Measurements from ENCODE around the gene MS4A12. TPM values are rescaled to one million over a fixed set of nuclear protein-coding genes. Genes with fewer than 3 reads are reported as not detected.

The MS4A12 gene, protein sequence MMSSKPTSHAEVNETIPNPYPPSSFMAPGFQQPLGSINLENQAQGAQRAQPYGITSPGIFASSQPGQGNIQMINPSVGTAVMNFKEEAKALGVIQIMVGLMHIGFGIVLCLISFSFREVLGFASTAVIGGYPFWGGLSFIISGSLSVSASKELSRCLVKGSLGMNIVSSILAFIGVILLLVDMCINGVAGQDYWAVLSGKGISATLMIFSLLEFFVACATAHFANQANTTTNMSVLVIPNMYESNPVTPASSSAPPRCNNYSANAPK
- not detected for total RNA-seq

DNA sequence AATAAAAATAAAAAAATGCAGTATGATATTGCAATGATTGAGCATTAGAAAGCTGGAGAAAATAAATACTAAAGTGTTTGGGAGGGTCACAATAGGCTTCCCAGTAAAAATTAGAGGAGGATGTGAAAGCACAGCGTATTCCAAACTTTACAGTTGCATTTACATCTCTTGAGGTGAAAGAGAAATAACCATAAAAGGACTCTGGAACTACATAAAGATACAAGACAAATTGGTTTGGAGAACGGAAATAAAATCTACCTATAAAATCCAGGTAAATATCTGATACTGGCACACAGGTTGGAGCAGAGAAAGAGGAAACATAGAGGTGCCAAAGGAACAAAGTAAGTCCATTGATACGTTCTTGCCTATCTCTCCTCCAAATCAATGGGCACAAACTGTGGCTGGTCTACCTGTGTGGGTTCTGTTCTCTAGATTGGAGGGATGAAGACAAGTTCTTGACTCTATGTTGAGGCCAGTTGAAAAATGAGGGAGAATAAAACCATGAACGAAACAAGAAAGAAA lies at the start of gene MS4A12:
TSS of gene MS4A12 (plus strand) at position 291 of the 522 bp plus-strand sequence. CDS start 4,541 bp downstream, outside the sequence.

DNA sequence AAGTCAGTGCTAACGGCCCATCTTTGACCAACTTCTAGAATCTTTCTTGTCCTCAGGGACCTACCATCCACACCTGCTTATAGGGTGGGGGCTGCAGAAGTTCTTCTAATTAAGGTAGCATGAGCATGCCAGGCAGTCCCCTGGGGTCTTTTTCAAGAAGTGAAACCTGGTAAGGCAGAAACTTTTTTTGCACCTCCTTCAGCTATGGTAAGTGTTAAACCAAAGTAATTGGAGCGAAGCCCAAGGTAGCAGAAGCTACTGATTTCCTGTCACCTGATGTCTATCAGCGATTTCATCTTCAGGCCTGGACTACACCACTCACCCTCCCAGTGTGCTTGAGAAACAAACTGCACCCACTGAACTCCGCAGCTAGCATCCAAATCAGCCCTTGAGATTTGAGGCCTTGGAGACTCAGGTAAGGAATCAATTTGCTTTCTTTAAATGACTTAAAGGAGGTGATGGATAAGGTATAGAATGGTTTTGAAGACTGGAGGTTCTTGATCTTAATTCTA lies 37.0 kb upstream of the MS4A12 start, which contains the start of gene MS4A1:
TSS of gene MS4A1 (plus strand) at position 317 of the 512 bp plus-strand sequence. CDS start 6,528 bp downstream, outside the sequence.

DNA sequence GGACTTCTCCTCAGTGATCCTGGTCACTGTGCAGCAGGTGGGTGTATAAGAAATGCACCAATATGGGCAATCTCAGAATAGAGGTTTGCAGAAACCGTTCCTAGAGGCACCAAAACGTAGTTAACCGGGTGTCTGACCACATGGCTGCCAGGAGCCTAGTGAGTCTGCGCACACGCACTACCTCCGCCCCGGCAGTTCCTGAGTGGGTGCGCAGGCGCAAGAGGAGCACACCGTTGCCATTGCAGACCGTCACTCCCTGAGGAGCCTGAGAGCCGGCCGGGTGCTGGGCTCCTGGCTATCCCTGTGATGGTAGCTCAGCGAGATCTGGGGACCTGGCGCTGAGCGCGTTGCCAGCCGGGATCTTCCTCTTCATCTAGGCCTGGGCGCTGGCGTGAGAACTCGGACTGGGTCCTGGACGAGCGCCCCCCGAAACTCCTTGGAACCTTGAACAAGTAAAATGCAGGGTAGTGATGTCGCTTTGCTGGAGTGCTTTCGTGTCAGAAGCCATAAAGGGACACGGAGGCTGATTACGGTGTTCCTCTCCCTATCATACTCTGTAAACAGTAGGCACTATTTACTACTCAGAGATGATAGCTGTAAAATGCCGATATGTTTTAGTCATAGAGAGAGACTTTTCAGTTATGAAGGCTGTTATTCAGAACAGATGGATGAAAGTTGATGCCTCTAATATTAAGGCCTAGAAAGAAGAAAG lies 22.7 kb downstream of the MS4A12 start, which contains the start of gene MS4A13:
TSS of gene MS4A13 (plus strand) at position 249 of the 712 bp plus-strand sequence. CDS start 2,692 bp downstream, outside the sequence.

Other genes starting within 250 kb of the MS4A12 start
- gene MS4A4E, start 249.6 kb upstream of the MS4A12 start, total RNA-seq: not detected
- gene MS4A4A, start 212.1 kb upstream of the MS4A12 start, total RNA-seq: 2.1 TPM
- not detected for gene MS4A6E, start 165.5 kb upstream of the MS4A12 start, total RNA-seq
- gene MS4A7, start 114.2 kb upstream of the MS4A12 start, total RNA-seq: 2.1 TPM
- gene MS4A14, start 96.3 kb upstream of the MS4A12 start, total RNA-seq: not detected
- not detected for gene MS4A5, start 63.2 kb upstream of the MS4A12 start, total RNA-seq
- 0.23 TPM for gene MS4A1, start 36.9 kb upstream of the MS4A12 start, total RNA-seq
- not detected for gene MS4A13, start 22.6 kb downstream of the MS4A12 start, total RNA-seq
- not detected for gene MS4A8, start 206.8 kb downstream of the MS4A12 start, total RNA-seq
- gene MS4A18, start 231.9 kb downstream of the MS4A12 start, total RNA-seq: not detected